ENCODE measurements around the gene CARHSP1.
"Not testable (repeated sequence)": the region's sequence is repeated elsewhere in the genome, so short reads cannot be mapped to it uniquely, and the experiment has no call there.

CARHSP1 gene

GRCh38 chr16:8853150-8853549 is 15.7 kb downstream of the CARHSP1 start:
- no peak for DNase-seq

- DNase-seq = no peak
Measured at GRCh38 chr16:8852534-8852933, 16.3 kb downstream of the CARHSP1 start.

- no peak for DNase-seq
Measured at GRCh38 chr16:8851761-8852403, 16.9 kb downstream of the CARHSP1 start.

GRCh38 chr16:8850279-8850885 is 18.4 kb downstream of the CARHSP1 start:
- no peak for DNase-seq

- no peak for DNase-seq
Measured at GRCh38 chr16:8849411-8850011, 19.3 kb downstream of the CARHSP1 start.

- DNase-seq = no peak
Measured at GRCh38 chr16:8848939-8849391, 19.8 kb downstream of the CARHSP1 start.

GRCh38 chr16:8848231-8848938 is 20.4 kb downstream of the CARHSP1 start:
- DNase-seq = no peak

GRCh38 chr16:8847623-8848022 is 21.2 kb downstream of the CARHSP1 start:
- no peak for DNase-seq

GRCh38 chr16:8847145-8847544 is 21.7 kb downstream of the CARHSP1 start:
- DNase-seq = no peak

GRCh38 chr16:8846401-8846932 is 22.3 kb downstream of the CARHSP1 start:
- no peak for DNase-seq

GRCh38 chr16:8845699-8846298 is 23.0 kb downstream of the CARHSP1 start:
- DNase-seq = no peak

- DNase-seq = not testable (repeated sequence)
Measured at GRCh38 chr16:8843296-8843695, 25.5 kb downstream of the CARHSP1 start.

GRCh38 chr16:8842016-8842415 is 26.8 kb downstream of the CARHSP1 start:
- not testable (repeated sequence) for DNase-seq

GRCh38 chr16:8837594-8837993 is 31.2 kb downstream of the CARHSP1 start:
- DNase-seq = not testable (repeated sequence)

GRCh38 chr16:8836797-8837196 is 32.0 kb downstream of the CARHSP1 start:
- DNase-seq = not testable (repeated sequence)

GRCh38 chr16:8832717-8833105 is 36.1 kb downstream of the CARHSP1 start:
- DNase-seq = no peak

- no peak for DNase-seq
Measured at GRCh38 chr16:8831871-8832716, 36.7 kb downstream of the CARHSP1 start.

GRCh38 chr16:8831450-8831849 is 37.4 kb downstream of the CARHSP1 start:
- DNase-seq = no peak

GRCh38 chr16:8828541-8829165 is 40.2 kb downstream of the CARHSP1 start:
- no peak for DNase-seq

GRCh38 chr16:8826278-8826879 is 42.4 kb downstream of the CARHSP1 start:
- no peak for DNase-seq

GRCh38 chr16:8822403-8822802 is 46.4 kb downstream of the CARHSP1 start:
- DNase-seq = no peak
